ENCODE measurements around the gene MICAL2. TPM values are rescaled to one million over a fixed set of nuclear protein-coding genes. Genes with fewer than 3 reads are reported as not detected.

The MICAL2 gene
- total and polyA plus RNA-seq, 10 of the 15 experiments (the other 5 are each of a cell fraction or from before 2014, with no cell fraction given), result 0.90 to 5.6 (median 2.4) TPM

DNA sequence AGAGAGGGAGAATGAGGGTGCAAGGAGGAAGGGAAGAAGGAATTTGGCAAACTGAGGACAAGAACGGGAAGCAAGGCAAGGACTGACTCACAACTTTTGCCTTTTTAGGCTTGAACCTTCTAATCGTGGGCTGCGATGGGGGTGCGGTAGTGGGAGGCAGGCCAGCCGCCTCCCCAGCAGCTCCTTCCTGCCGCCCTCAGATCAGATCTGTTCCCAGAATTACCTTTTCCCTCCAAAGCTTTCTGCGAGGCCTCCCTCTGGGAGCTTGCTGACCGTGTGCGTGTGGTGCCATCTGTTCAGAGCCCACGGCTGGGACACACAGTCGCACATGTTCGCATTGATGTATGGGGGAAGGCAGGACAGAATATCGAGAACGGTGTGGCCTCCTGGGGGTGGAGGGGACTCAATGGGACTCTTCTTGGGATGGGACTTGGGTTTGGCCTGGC lies 180.1 kb downstream of the MICAL2 start:
- 52% methylated on average over 14 of the region's 14 CpGs for WGBS (ENCODE audit: insufficient coverage, insufficient replicate concordance, low lambda C conversion rate, missing lambda C conversion rate)
- intact Hi-C loops (cut with micrococcal nuclease; ENCODE audit: unreplicated experiment) (no loop called here), in situ Hi-C loops (cut with MboI) (loop anchor here (25.0 kb wide), 1 partner anchor 503 kb away; no protein-coding TSS in a partner anchor)
- ChIA-PET SMC1A (ENCODE audit: uncharacterized antibody, unreplicated experiment) (no interaction called here), RAD21 (ENCODE audit: unreplicated experiment) (interaction anchor here (1.7 kb wide), 1 partner anchor 243 kb away, joined by 5 read pairs; no protein-coding TSS in a partner anchor), POLR2A (no interaction called here), CTCF (interaction anchor here (1.1 to 16.7 kb wide), 3 partner anchors 9 to 246 kb away, joined by 3 to 214 read pairs (median 4); no protein-coding TSS in a partner anchor)
- Histone ChIP-seq H3K79me2 (ENCODE audit: control insufficient read depth, insufficient read depth, low read length) (no peaks in the 10 kb centered on the region), H3K9ac (ENCODE audit: control insufficient read depth, insufficient read depth, low read length) (no peak overlapping the region), H2AFZ (ENCODE audit: control insufficient read depth, low read depth, low read length) (no peak overlapping the region), H3K4me2 (ENCODE audit: control insufficient read depth, insufficient read depth) (no peak overlapping the region), H3K27ac (ENCODE audit: control insufficient read depth, insufficient read depth) (no peak overlapping the region), H4K20me1 (ENCODE audit: control insufficient read depth, insufficient read depth) (no peaks in the 10 kb centered on the region), H3K4me1 (ENCODE audit: control insufficient read depth, insufficient read depth, low read length) (no peaks in the 10 kb centered on the region), H3K9me3 (replicated peaks; ENCODE audit: control insufficient read depth, insufficient read depth, low read length) (no peaks in the 10 kb centered on the region), H3K4me3 (no peak overlapping the region), H3K27me3 (replicated peaks in 1 of 2; ENCODE audit: control insufficient read depth in 2 of 2, insufficient read depth in 2 of 2, low read length in 1 of 2) (no peaks in the 10 kb centered on the region), H3K36me3 (ENCODE audit: control insufficient read depth in 2 of 2, insufficient read depth in 2 of 2, low read length in 1 of 2) (no peaks in the 10 kb centered on the region)
- TF ChIP-seq EZH2 (IDR thresholded peaks at IDR 0.05; ENCODE audit: borderline replicate concordance, control insufficient read depth, low read depth, low read length), result no peak
- no peak for TF ChIP-seq TAF1 (IDR thresholded peaks at IDR 0.05; ENCODE audit: borderline replicate concordance, low read depth, low read length)
- no peak for TF ChIP-seq ZNF687 (IDR thresholded peaks at IDR 0.05)
- TF ChIP-seq CREM (IDR thresholded peaks at IDR 0.05; ENCODE audit: low read depth), result no peak
- TF ChIP-seq, protein P1, sequence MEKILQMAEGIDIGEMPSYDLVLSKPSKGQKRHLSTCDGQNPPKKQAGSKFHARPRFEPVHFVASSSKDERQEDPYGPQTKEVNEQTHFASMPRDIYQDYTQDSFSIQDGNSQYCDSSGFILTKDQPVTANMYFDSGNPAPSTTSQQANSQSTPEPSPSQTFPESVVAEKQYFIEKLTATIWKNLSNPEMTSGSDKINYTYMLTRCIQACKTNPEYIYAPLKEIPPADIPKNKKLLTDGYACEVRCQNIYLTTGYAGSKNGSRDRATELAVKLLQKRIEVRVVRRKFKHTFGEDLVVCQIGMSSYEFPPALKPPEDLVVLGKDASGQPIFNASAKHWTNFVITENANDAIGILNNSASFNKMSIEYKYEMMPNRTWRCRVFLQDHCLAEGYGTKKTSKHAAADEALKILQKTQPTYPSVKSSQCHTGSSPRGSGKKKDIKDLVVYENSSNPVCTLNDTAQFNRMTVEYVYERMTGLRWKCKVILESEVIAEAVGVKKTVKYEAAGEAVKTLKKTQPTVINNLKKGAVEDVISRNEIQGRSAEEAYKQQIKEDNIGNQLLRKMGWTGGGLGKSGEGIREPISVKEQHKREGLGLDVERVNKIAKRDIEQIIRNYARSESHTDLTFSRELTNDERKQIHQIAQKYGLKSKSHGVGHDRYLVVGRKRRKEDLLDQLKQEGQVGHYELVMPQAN (conservative IDR thresholded peaks at IDR 0.05), result no peak
- TF ChIP-seq, protein P2, sequence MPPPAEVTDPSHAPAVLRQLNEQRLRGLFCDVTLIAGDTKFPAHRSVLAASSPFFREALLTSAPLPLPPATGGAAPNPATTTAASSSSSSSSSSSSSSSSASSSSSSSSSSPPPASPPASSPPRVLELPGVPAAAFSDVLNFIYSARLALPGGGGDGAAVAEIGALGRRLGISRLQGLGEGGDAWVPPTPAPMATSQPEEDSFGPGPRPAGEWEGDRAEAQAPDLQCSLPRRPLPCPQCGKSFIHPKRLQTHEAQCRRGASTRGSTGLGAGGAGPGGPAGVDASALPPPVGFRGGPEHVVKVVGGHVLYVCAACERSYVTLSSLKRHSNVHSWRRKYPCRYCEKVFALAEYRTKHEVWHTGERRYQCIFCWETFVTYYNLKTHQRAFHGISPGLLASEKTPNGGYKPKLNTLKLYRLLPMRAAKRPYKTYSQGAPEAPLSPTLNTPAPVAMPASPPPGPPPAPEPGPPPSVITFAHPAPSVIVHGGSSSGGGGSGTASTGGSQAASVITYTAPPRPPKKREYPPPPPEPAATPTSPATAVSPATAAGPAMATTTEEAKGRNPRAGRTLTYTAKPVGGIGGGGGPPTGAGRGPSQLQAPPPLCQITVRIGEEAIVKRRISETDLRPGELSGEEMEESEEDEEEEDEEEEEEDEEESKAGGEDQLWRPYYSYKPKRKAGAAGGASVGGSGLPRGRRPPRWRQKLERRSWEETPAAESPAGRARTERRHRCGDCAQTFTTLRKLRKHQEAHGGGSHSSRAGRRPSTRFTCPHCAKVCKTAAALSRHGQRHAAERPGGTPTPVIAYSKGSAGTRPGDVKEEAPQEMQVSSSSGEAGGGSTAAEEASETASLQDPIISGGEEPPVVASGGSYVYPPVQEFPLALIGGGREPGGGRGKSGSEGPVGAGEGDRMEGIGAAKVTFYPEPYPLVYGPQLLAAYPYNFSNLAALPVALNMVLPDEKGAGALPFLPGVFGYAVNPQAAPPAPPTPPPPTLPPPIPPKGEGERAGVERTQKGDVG (CRISPR knock-in tag; IDR thresholded peaks at IDR 0.05), result no peak
- TF ChIP-seq POLR2AphosphoS5 (IDR thresholded peaks at IDR 0.05; ENCODE audit: low read length), result no peak
- TF ChIP-seq BRCA1 (IDR thresholded peaks at IDR 0.05; ENCODE audit: low read depth, low read length), result no peak
- no peak for TF ChIP-seq NBN (IDR thresholded peaks at IDR 0.05)
- no peak for TF ChIP-seq ZNF592 (IDR thresholded peaks at IDR 0.05)
- no peak for TF ChIP-seq HDGF (IDR thresholded peaks at IDR 0.05)
- FAIRE-seq (no peak), DNase-seq (ENCODE audit: low read depth, low spot score) (no peak), ATAC-seq (no peak)
- BruUV-seq (replicated peaks), result no TSS peak
